ENCODE results near the gene ANKH.

The ANKH gene

GRCh38 chr5:14665101-14665822 lies 206.3 kb downstream of the ANKH start:
- DNase-seq (ENCODE audit: low read depth in 2 of 2), result no peak

- DNase-seq (ENCODE audit: low read depth in 2 of 2), result peak; percentile 73 to 78
Observed at GRCh38 chr5:14664270-14665100, 207.1 kb downstream of the ANKH start, which contains the start of gene OTULIN. Gene OTULIN (plus strand): TSS chr5:14664718. CDS start chr5:14664826, 108 bp downstream.

GRCh38 chr5:14663734-14664269 lies 207.8 kb downstream of the ANKH start:
- DNase-seq (ENCODE audit: low read depth in 2 of 2), result no peak

- no peak for DNase-seq (ENCODE audit: low read depth in 2 of 2)
Observed at GRCh38 chr5:14662721-14663260, 208.8 kb downstream of the ANKH start.

- no peak for DNase-seq (ENCODE audit: low read depth in 2 of 2)
Observed at GRCh38 chr5:14660833-14661232, 210.7 kb downstream of the ANKH start.

- no peak for DNase-seq (ENCODE audit: low read depth in 2 of 2)
Observed at GRCh38 chr5:14659821-14660607, 211.6 kb downstream of the ANKH start.

GRCh38 chr5:14656898-14657297 lies 214.7 kb downstream of the ANKH start:
- DNase-seq (ENCODE audit: low read depth in 2 of 2), result no peak

GRCh38 chr5:14655146-14655741 lies 216.3 kb downstream of the ANKH start:
- no peak for DNase-seq (ENCODE audit: low read depth in 2 of 2)
